ENCODE measurements around the gene PPP1R37.
"Not testable (repeated sequence)": the region's sequence is repeated elsewhere in the genome, so short reads cannot be mapped to it uniquely, and the experiment has no call there.

The PPP1R37 gene

GRCh38 chr19:45114116-45114515, 21.1 kb downstream of the PPP1R37 start:
- DNase-seq (ENCODE audit: low read depth in 2 of 2) = no peak

- no peak for DNase-seq (ENCODE audit: low read depth in 2 of 2)
These were observed 23.0 kb downstream of the PPP1R37 start for GRCh38 chr19:45115809-45116615.

GRCh38 chr19:45117167-45117594, 24.2 kb downstream of the PPP1R37 start:
- DNase-seq (ENCODE audit: low read depth in 2 of 2) = peak; percentile 22 to 59

- DNase-seq (ENCODE audit: low read depth in 2 of 2) = no peak
These were observed 24.7 kb downstream of the PPP1R37 start for GRCh38 chr19:45117671-45118070.

- DNase-seq (ENCODE audit: low read depth in 2 of 2) = no peak
These were observed 25.1 kb downstream of the PPP1R37 start for GRCh38 chr19:45118106-45118505.

- DNase-seq (ENCODE audit: low read depth in 2 of 2) = not testable (repeated sequence)
These were observed 25.8 kb downstream of the PPP1R37 start for GRCh38 chr19:45118591-45119355.

GRCh38 chr19:45119582-45119981, 26.6 kb downstream of the PPP1R37 start:
- DNase-seq (ENCODE audit: low read depth in 2 of 2) = no peak

GRCh38 chr19:45121827-45122345, 28.9 kb downstream of the PPP1R37 start:
- no peak for DNase-seq (ENCODE audit: low read depth in 2 of 2)

- DNase-seq (ENCODE audit: low read depth in 2 of 2) = no peak
These were observed 29.9 kb downstream of the PPP1R37 start for GRCh38 chr19:45122832-45123231.

GRCh38 chr19:45123440-45123850, 30.5 kb downstream of the PPP1R37 start:
- DNase-seq (ENCODE audit: low read depth in 2 of 2) = no peak

GRCh38 chr19:45124021-45124420, 31.0 kb downstream of the PPP1R37 start:
- DNase-seq (ENCODE audit: low read depth in 2 of 2) = no peak

GRCh38 chr19:45125360-45125759, 32.4 kb downstream of the PPP1R37 start:
- DNase-seq (ENCODE audit: low read depth in 2 of 2) = no peak

- DNase-seq (ENCODE audit: low read depth in 2 of 2) = peak; percentile 35 to 69
These were observed 33.1 kb downstream of the PPP1R37 start for GRCh38 chr19:45125975-45126493.

- DNase-seq (ENCODE audit: low read depth in 2 of 2) = no peak
These were observed 33.7 kb downstream of the PPP1R37 start for GRCh38 chr19:45126654-45127053.

- DNase-seq (ENCODE audit: low read depth in 2 of 2) = no peak
These were observed 35.2 kb downstream of the PPP1R37 start for GRCh38 chr19:45128146-45128545.

- no peak for DNase-seq (ENCODE audit: low read depth in 2 of 2)
These were observed 35.8 kb downstream of the PPP1R37 start for GRCh38 chr19:45128806-45129205.

- no peak for DNase-seq (ENCODE audit: low read depth in 2 of 2)
These were observed 37.3 kb downstream of the PPP1R37 start for GRCh38 chr19:45130236-45130635.

- DNase-seq (ENCODE audit: low read depth in 2 of 2) = no peak
These were observed 38.1 kb downstream of the PPP1R37 start for GRCh38 chr19:45130888-45131615.

GRCh38 chr19:45133661-45134060, 40.7 kb downstream of the PPP1R37 start:
- no peak for DNase-seq (ENCODE audit: low read depth in 2 of 2)

- no peak for DNase-seq (ENCODE audit: low read depth in 2 of 2)
These were observed 42.4 kb downstream of the PPP1R37 start for GRCh38 chr19:45135176-45135885.

- DNase-seq (ENCODE audit: low read depth in 2 of 2) = no peak
These were observed 43.7 kb downstream of the PPP1R37 start for GRCh38 chr19:45136507-45137178.
